Hepatocyte (in vitro differentiated cells): ENCODE results near the gene FIBP.

ENCODE experiments used
- EZH2 ChIP-seq: fragments of 200-600 bp; sonication (generic); IDR thresholded peaks from 2 replicates; pipeline ENCODE4 v1.6.1; 2016; ENCODE audit warnings: antibody characterized with exemption, mild to moderate bottlenecking, borderline replicate concordance
- EZH2phosphoT487 ChIP-seq: fragments of 200-600 bp; sonication (generic); IDR thresholded peaks from one replicate; pipeline ENCODE4 v1.6.1; 2018; ENCODE audit warnings: antibody characterized with exemption, mild to moderate bottlenecking, low read depth, moderate library complexity; ENCODE audit not compliant: unreplicated experiment, severe bottlenecking
- TF ChIP-seq, protein P1 (sequence below): fragments of 200-600 bp; sonication (generic); IDR thresholded peaks from 2 replicates; pipeline ENCODE4 v1.5.1; 2016; ENCODE audit warnings: antibody characterized with exemption, mild to moderate bottlenecking; ENCODE audit not compliant: poor library complexity

DNA sequence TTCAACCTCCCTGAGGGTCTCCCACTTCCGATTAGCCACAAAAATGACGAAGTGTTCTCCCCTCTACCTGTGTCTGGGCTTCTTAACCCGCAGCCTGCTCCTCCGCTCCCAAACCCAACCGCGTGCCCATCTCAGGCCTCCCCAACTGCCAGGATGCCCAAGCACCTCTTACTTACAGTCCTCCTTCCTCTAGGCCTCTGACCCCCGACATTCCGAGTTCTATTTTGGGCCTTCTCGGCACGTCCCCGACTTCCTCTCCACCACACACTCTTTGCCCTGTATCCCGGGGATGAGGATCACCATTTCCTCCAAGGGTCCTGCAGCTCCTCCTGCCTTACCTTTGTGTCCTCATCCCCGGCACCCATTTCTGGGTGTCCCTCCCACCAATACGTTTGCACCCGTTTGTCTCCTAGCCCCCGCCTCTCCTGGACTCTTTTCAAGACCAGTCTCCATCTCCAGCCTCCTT lies 28.4 kb downstream of the FIBP start:
- TF ChIP-seq, protein P1, sequence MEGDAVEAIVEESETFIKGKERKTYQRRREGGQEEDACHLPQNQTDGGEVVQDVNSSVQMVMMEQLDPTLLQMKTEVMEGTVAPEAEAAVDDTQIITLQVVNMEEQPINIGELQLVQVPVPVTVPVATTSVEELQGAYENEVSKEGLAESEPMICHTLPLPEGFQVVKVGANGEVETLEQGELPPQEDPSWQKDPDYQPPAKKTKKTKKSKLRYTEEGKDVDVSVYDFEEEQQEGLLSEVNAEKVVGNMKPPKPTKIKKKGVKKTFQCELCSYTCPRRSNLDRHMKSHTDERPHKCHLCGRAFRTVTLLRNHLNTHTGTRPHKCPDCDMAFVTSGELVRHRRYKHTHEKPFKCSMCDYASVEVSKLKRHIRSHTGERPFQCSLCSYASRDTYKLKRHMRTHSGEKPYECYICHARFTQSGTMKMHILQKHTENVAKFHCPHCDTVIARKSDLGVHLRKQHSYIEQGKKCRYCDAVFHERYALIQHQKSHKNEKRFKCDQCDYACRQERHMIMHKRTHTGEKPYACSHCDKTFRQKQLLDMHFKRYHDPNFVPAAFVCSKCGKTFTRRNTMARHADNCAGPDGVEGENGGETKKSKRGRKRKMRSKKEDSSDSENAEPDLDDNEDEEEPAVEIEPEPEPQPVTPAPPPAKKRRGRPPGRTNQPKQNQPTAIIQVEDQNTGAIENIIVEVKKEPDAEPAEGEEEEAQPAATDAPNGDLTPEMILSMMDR, result no peak
- TF ChIP-seq EZH2, result no peak
- TF ChIP-seq EZH2phosphoT487, result no peak
